GM19238 (cell line): ENCODE results near the gene ARID4A.
"Not testable (repeated sequence)": the region's sequence is repeated elsewhere in the genome, so short reads cannot be mapped to it uniquely, and the experiment has no call there.

ENCODE experiments used
- DNase-seq: peaks from one replicate; pipeline ENCODE4 v3.0.0; 2011; ENCODE audit warnings: low spot score; ENCODE audit not compliant: insufficient read length

Gene ARID4A

GRCh38 chr14:58298477-58299400, at the start of gene ARID4A:
ARID4A (plus strand) TSS chr14:58298555; CDS start chr14:58299855, 1,300 bp downstream.
- no peak for DNase-seq

- no peak for DNase-seq
These were observed 48.7 kb upstream of the ARID4A start for GRCh38 chr14:58249611-58250010.

- DNase-seq = no peak
These were observed 40.2 kb upstream of the ARID4A start for GRCh38 chr14:58258156-58258555.

GRCh38 chr14:58262005-58262404, 36.4 kb upstream of the ARID4A start:
- DNase-seq = not testable (repeated sequence)

GRCh38 chr14:58265401-58265800, 33.0 kb upstream of the ARID4A start:
- no peak for DNase-seq

GRCh38 chr14:58270628-58271027, 27.7 kb upstream of the ARID4A start:
- no peak for DNase-seq

GRCh38 chr14:58272588-58273372, 25.6 kb upstream of the ARID4A start:
- no peak for DNase-seq

GRCh38 chr14:58274881-58275280, 23.5 kb upstream of the ARID4A start:
- no peak for DNase-seq

- DNase-seq = no peak
These were observed 22.7 kb upstream of the ARID4A start for GRCh38 chr14:58275527-58276190.

- no peak for DNase-seq
These were observed 22.1 kb upstream of the ARID4A start for GRCh38 chr14:58276208-58276607.

- no peak for DNase-seq
These were observed 20.2 kb upstream of the ARID4A start for GRCh38 chr14:58278177-58278576.

- DNase-seq = no peak
These were observed 17.2 kb upstream of the ARID4A start for GRCh38 chr14:58280954-58281787.

- DNase-seq = no peak
These were observed 16.4 kb upstream of the ARID4A start for GRCh38 chr14:58281969-58282368.

GRCh38 chr14:58282925-58283593, 15.3 kb upstream of the ARID4A start:
- DNase-seq = no peak

- no peak for DNase-seq
These were observed 14.6 kb upstream of the ARID4A start for GRCh38 chr14:58283730-58284129.

- DNase-seq = no peak
These were observed 13.2 kb upstream of the ARID4A start for GRCh38 chr14:58285132-58285531.

GRCh38 chr14:58287607-58288042, 10.7 kb upstream of the ARID4A start:
- DNase-seq = no peak

- DNase-seq = no peak
These were observed 10.1 kb upstream of the ARID4A start for GRCh38 chr14:58288106-58288792.

GRCh38 chr14:58291646-58292045, 6.7 kb upstream of the ARID4A start:
- DNase-seq = no peak

- no peak for DNase-seq
These were observed 6.2 kb upstream of the ARID4A start for GRCh38 chr14:58292187-58292586.
